ENCODE results near the gene SLC22A23.

SLC22A23 gene

GRCh38 chr6:3444276-3445088 is 12.4 kb downstream of the SLC22A23 start:
- TF ChIP-seq CTCF (conservative IDR thresholded peaks at IDR 0.05; ENCODE audit: low read depth, low read length), result no peak
- no peak for DNase-seq (ENCODE audit: low read depth)
- H3K4me3 ChIP-seq (ENCODE audit: low read length), result no peak overlapping the region

- no peak for DNase-seq (ENCODE audit: low read depth)
- no peak overlapping the region for H3K4me3 ChIP-seq (ENCODE audit: low read length)
- no peak for TF ChIP-seq CTCF (conservative IDR thresholded peaks at IDR 0.05; ENCODE audit: low read depth, low read length)
Observed at GRCh38 chr6:3443221-3443515, 13.7 kb downstream of the SLC22A23 start.

- DNase-seq (ENCODE audit: low read depth), result no peak
- H3K4me3 ChIP-seq (ENCODE audit: low read length), result no peak overlapping the region
- no peak for TF ChIP-seq CTCF (conservative IDR thresholded peaks at IDR 0.05; ENCODE audit: low read depth, low read length)
Observed at GRCh38 chr6:3442431-3443220, 14.2 kb downstream of the SLC22A23 start.

- H3K4me3 ChIP-seq (ENCODE audit: low read length), result no peak overlapping the region
- DNase-seq (ENCODE audit: low read depth), result no peak
- no peak for TF ChIP-seq CTCF (conservative IDR thresholded peaks at IDR 0.05; ENCODE audit: low read depth, low read length)
Observed at GRCh38 chr6:3440911-3441310, 15.9 kb downstream of the SLC22A23 start.

GRCh38 chr6:3439961-3440360 is 16.9 kb downstream of the SLC22A23 start:
- no peak for TF ChIP-seq CTCF (conservative IDR thresholded peaks at IDR 0.05; ENCODE audit: low read depth, low read length)
- DNase-seq (ENCODE audit: low read depth), result no peak
- no peak overlapping the region for H3K4me3 ChIP-seq (ENCODE audit: low read length)

- TF ChIP-seq CTCF (conservative IDR thresholded peaks at IDR 0.05; ENCODE audit: low read depth, low read length), result no peak
- DNase-seq (ENCODE audit: low read depth), result no peak
- H3K4me3 ChIP-seq (ENCODE audit: low read length), result no peak overlapping the region
Observed at GRCh38 chr6:3438190-3439167, 18.4 kb downstream of the SLC22A23 start.

Data from retinal pigment epithelial cell (primary cell).